ENCODE results near the gene ABCB8. TPM values are rescaled to one million over a fixed set of nuclear protein-coding genes. Genes with fewer than 3 reads are reported as not detected.

Gene ABCB8
- total and polyA plus RNA-seq, 9 of the 15 experiments (the other 6 are each of a cell fraction or from before 2014, with no cell fraction given), result 7.6 to 106 (median 36.3) TPM

GRCh38 chr7:150994838-150995510 lies 33.3 kb upstream of the ABCB8 start (continued):
- TF ChIP-seq, protein P1, sequence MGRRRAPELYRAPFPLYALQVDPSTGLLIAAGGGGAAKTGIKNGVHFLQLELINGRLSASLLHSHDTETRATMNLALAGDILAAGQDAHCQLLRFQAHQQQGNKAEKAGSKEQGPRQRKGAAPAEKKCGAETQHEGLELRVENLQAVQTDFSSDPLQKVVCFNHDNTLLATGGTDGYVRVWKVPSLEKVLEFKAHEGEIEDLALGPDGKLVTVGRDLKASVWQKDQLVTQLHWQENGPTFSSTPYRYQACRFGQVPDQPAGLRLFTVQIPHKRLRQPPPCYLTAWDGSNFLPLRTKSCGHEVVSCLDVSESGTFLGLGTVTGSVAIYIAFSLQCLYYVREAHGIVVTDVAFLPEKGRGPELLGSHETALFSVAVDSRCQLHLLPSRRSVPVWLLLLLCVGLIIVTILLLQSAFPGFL (CRISPR knock-in tag; IDR thresholded peaks at IDR 0.05), result no peak
- no peak for TF ChIP-seq STAG1 (CRISPR knock-in tag; IDR thresholded peaks at IDR 0.05; ENCODE audit: borderline replicate concordance)
- no peak for TF ChIP-seq NONO (IDR thresholded peaks at IDR 0.05; ENCODE audit: low read depth in 2 of 2, low read length in 1 of 2)
- no peak for TF ChIP-seq ZEB2 (IDR thresholded peaks at IDR 0.05)
- no peak for TF ChIP-seq MEIS2 (IDR thresholded peaks at IDR 0.05; ENCODE audit: partially characterized antibody)
- TF ChIP-seq SRSF3 (IDR thresholded peaks at IDR 0.05; ENCODE audit: insufficient read depth, low read length), result no peak
- TF ChIP-seq, protein P2, sequence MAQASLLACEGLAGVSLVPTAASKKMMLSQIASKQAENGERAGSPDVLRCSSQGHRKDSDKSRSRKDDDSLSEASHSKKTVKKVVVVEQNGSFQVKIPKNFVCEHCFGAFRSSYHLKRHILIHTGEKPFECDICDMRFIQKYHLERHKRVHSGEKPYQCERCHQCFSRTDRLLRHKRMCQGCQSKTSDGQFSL (CRISPR knock-in tag; IDR thresholded peaks at IDR 0.05), result no peak; the same call in 1 of the 2 replicates
- TF ChIP-seq, protein P2 (tag; IDR thresholded peaks at IDR 0.05), result no peak
- TF ChIP-seq, protein P3, sequence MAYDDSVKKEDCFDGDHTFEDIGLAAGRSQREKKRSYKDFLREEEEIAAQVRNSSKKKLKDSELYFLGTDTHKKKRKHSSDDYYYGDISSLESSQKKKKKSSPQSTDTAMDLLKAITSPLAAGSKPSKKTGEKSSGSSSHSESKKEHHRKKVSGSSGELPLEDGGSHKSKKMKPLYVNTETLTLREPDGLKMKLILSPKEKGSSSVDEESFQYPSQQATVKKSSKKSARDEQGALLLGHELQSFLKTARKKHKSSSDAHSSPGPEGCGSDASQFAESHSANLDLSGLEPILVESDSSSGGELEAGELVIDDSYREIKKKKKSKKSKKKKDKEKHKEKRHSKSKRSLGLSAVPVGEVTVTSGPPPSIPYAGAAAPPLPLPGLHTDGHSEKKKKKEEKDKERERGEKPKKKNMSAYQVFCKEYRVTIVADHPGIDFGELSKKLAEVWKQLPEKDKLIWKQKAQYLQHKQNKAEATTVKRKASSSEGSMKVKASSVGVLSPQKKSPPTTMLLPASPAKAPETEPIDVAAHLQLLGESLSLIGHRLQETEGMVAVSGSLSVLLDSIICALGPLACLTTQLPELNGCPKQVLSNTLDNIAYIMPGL (CRISPR knock-in tag; IDR thresholded peaks at IDR 0.05), result peak; percentile 64; the same call in 1 of the 2 replicates
- no peak for TF ChIP-seq SPI1 (IDR thresholded peaks at IDR 0.05; ENCODE audit: borderline replicate concordance, low read depth, low read length)
- TF ChIP-seq, protein P4, sequence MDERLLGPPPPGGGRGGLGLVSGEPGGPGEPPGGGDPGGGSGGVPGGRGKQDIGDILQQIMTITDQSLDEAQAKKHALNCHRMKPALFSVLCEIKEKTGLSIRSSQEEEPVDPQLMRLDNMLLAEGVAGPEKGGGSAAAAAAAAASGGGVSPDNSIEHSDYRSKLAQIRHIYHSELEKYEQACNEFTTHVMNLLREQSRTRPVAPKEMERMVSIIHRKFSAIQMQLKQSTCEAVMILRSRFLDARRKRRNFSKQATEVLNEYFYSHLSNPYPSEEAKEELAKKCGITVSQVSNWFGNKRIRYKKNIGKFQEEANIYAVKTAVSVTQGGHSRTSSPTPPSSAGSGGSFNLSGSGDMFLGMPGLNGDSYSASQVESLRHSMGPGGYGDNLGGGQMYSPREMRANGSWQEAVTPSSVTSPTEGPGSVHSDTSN (CRISPR knock-in tag; IDR thresholded peaks at IDR 0.05; ENCODE audit: low read depth), result no peak
- TF ChIP-seq, protein P4 (tag; conservative IDR thresholded peaks at IDR 0.05; ENCODE audit: low read depth), result no peak
- TF ChIP-seq ARID4B (CRISPR knock-in tag; IDR thresholded peaks at IDR 0.05), result no peak
- no peak for TF ChIP-seq TAF7 (tag; IDR thresholded peaks at IDR 0.05)
- no peak for TF ChIP-seq JUNB (CRISPR knock-in tag; conservative IDR thresholded peaks at IDR 0.05)

Data from K562 (cell line).